ENCODE measurements around the gene PLA2G6. TPM values are rescaled to one million over a fixed set of nuclear protein-coding genes. Genes with fewer than 3 reads are reported as not detected.

Gene PLA2G6
- total and polyA plus RNA-seq, 2 of the 13 experiments (the other 11 are each of a cell fraction or from before 2014, with no cell fraction given): 4.8 to 11.5 TPM

DNA sequence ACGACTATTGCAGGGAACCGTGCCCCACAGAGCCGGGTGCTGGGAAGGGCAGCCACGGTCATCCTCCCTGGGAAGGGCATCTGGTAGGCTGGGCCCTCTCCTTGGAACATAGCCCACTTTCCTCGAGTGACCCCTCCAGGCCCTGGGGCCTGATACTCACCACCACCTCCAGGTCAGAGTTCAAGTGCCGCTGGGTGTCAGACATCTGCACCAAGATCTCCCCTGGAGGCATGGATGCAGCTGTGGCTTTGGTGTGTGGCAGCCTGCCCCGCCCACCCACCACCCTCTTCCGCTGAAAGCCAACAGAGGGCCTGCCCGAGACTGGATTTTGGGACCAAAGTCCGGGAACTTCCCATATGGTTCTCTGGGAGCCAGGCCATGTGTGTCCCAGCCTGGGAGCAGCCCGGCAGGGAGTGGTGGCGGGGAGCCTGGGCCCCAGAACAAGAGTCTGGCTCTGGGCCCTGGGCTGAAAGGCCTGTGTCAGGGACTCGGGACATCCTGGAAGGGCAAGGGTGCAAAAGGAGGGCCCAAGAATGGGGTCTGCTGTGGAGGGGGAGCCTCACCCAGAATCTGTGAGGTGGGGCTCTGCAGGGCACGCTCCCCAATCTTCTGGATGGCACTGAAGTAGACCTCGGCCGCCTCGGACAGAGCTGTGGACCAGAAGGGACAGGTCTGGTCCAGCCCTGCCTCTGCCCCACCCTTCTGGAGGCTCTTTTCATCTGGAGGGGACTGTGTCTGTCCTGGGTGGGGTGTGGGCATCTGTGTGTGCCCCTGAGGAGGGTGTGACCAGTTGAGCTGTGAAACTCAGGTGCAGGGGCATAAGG is 73.7 kb downstream of the PLA2G6 start (continued):
- TF ChIP-seq RBM39 (IDR thresholded peaks at IDR 0.05; ENCODE audit: low read depth, low read length, poor library complexity, severe bottlenecking): no peak
- no peak for TF ChIP-seq HOXA5 (CRISPR knock-in tag; IDR thresholded peaks at IDR 0.05)
- no peak for TF ChIP-seq ZUFSP (CRISPR knock-in tag; IDR thresholded peaks at IDR 0.05; ENCODE audit: borderline replicate concordance)
- TF ChIP-seq ATF7 (IDR thresholded peaks at IDR 0.05): no peak
- TF ChIP-seq ATF7 (CRISPR knock-in tag; IDR thresholded peaks at IDR 0.05): no peak
- TF ChIP-seq SRSF9 (IDR thresholded peaks at IDR 0.05; ENCODE audit: borderline replicate concordance, insufficient read depth, low read depth, low read length, poor library complexity, severe bottlenecking): no peak
- no peak for TF ChIP-seq HNRNPK (IDR thresholded peaks at IDR 0.05; ENCODE audit: low read depth, low read length, poor library complexity, severe bottlenecking)
- no peak for TF ChIP-seq ZNF512 (CRISPR knock-in tag; IDR thresholded peaks at IDR 0.05)
- TF ChIP-seq, protein P1, sequence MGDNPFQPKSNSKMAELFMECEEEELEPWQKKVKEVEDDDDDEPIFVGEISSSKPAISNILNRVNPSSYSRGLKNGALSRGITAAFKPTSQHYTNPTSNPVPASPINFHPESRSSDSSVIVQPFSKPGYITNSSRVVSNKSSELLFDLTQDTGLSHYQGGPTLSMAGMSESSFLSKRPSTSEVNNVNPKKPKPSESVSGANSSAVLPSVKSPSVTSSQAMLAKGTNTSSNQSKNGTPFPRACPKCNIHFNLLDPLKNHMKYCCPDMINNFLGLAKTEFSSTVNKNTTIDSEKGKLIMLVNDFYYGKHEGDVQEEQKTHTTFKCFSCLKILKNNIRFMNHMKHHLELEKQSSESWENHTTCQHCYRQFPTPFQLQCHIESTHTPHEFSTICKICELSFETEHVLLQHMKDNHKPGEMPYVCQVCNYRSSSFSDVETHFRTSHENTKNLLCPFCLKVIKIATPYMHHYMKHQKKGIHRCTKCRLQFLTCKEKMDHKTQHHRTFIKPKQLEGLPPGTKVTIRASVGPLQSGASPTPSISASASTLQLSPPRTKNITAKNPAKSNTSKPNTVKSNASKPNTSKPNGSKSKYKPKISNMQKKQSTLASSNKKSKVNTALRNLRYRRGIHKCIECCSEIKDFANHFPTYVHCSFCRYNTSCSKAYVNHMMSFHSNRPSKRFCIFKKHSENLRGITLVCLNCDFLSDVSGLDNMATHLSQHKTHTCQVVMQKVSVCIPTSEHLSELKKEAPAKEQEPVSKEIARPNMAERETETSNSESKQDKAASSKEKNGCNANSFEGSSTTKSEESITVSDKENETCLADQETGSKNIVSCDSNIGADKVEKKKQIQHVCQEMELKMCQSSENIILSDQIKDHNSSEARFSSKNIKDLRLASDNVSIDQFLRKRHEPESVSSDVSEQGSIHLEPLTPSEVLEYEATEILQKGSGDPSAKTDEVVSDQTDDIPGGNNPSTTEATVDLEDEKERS (CRISPR knock-in tag; IDR thresholded peaks at IDR 0.05): no peak
- peak; percentile 48; the same call in 1 of the 2 replicates for TF ChIP-seq SOX5 (CRISPR knock-in tag; IDR thresholded peaks at IDR 0.05; ENCODE audit: borderline replicate concordance)
- no peak for TF ChIP-seq HNRNPUL1 (IDR thresholded peaks at IDR 0.05; ENCODE audit: low read depth, low read length)
- TF ChIP-seq SYNCRIP (IDR thresholded peaks at IDR 0.05; ENCODE audit: insufficient read depth, low read depth, low read length): no peak
- TF ChIP-seq, protein P2, sequence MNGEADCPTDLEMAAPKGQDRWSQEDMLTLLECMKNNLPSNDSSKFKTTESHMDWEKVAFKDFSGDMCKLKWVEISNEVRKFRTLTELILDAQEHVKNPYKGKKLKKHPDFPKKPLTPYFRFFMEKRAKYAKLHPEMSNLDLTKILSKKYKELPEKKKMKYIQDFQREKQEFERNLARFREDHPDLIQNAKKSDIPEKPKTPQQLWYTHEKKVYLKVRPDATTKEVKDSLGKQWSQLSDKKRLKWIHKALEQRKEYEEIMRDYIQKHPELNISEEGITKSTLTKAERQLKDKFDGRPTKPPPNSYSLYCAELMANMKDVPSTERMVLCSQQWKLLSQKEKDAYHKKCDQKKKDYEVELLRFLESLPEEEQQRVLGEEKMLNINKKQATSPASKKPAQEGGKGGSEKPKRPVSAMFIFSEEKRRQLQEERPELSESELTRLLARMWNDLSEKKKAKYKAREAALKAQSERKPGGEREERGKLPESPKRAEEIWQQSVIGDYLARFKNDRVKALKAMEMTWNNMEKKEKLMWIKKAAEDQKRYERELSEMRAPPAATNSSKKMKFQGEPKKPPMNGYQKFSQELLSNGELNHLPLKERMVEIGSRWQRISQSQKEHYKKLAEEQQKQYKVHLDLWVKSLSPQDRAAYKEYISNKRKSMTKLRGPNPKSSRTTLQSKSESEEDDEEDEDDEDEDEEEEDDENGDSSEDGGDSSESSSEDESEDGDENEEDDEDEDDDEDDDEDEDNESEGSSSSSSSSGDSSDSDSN (CRISPR knock-in tag; IDR thresholded peaks at IDR 0.05): peak; percentile 68
- no peak for TF ChIP-seq ZNF33A (CRISPR knock-in tag; IDR thresholded peaks at IDR 0.05; ENCODE audit: borderline replicate concordance)
- no peak for TF ChIP-seq ZBTB8A (CRISPR knock-in tag; IDR thresholded peaks at IDR 0.05; ENCODE audit: borderline replicate concordance, low read depth)
- TF ChIP-seq ZNF317 (CRISPR knock-in tag; IDR thresholded peaks at IDR 0.05): no peak
- TF ChIP-seq, protein P3, sequence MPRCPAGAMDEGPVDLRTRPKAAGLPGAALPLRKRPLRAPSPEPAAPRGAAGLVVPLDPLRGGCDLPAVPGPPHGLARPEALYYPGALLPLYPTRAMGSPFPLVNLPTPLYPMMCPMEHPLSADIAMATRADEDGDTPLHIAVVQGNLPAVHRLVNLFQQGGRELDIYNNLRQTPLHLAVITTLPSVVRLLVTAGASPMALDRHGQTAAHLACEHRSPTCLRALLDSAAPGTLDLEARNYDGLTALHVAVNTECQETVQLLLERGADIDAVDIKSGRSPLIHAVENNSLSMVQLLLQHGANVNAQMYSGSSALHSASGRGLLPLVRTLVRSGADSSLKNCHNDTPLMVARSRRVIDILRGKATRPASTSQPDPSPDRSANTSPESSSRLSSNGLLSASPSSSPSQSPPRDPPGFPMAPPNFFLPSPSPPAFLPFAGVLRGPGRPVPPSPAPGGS (CRISPR knock-in tag; IDR thresholded peaks at IDR 0.05): no peak
